Naive thymus-derived CD4-positive, alpha-beta T cell (primary cell): Measurements from ENCODE around the gene TBC1D5. TPM values are rescaled to one million over a fixed set of nuclear protein-coding genes. Genes with fewer than 3 reads are reported as not detected.

ENCODE experiments used
- ATAC-seq: fragments of 150-1000 bp; cut with Tn5 transposase; 2 replicates; pipeline ENCODE4 v1.10.0; 2021; ENCODE audit warnings: mild to moderate bottlenecking, moderate library complexity
- CTCF ChIA-PET: fragments of 350-600 bp; sonication (Branson Sonifier 250); formaldehyde crosslinking; loops from one replicate; lab custom pipeline; 2021; ENCODE audit warnings: antibody characterized with exemption; lab: Charles Lee
- POLR2A ChIA-PET: fragments of 350-600 bp; sonication (Branson Sonifier 250); formaldehyde crosslinking; loops from one replicate; lab custom pipeline; 2021; ENCODE audit warnings: antibody characterized with exemption, inconsistent platforms; lab: Charles Lee
- DNase-seq, 9 donors: peaks; one replicate each; pipeline versions ENCODE4 v3.0.0 to v3.0.0-alpha.2; 2020 to 2022; ENCODE audit warnings: mixed read lengths in 1 of 9
- H3K27ac ChIP-seq: one replicate; pipeline ENCODE4 v1.7.0; 2013; ENCODE audit warnings: mild to moderate bottlenecking, low read depth, low read length, moderate library complexity
- H3K27me3 ChIP-seq, 2 donors: one replicate each; pipeline ENCODE4 v1.7.0; 2013; ENCODE audit warnings: low read length in 2 of 2, mild to moderate bottlenecking in 2 of 2, moderate library complexity in 2 of 2; ENCODE audit not compliant: control insufficient read depth in 2 of 2, insufficient read depth in 2 of 2
- H3K36me3 ChIP-seq, 3 experiments: 1 replicate in 2 of 3; 2 replicates in 1 of 3; pipeline ENCODE4 v1.7.0; 2013; ENCODE audit warnings: low read length in 3 of 3, mild to moderate bottlenecking in 3 of 3, moderate library complexity in 1 of 3; ENCODE audit not compliant: insufficient read depth in 3 of 3, control insufficient read depth in 2 of 3
- H3K4me1 ChIP-seq, 2 donors: one replicate each; pipeline ENCODE4 v1.7.0; 2013; ENCODE audit warnings: low read length in 2 of 2, mild to moderate bottlenecking in 2 of 2, moderate library complexity in 1 of 2; ENCODE audit not compliant: control insufficient read depth in 2 of 2, insufficient read depth in 2 of 2
- H3K4me3 ChIP-seq: 2 replicates; pipeline ENCODE4 v1.7.0; 2013; ENCODE audit warnings: mild to moderate bottlenecking, low read length
- H3K9me3 ChIP-seq, 3 experiments: 1 replicate in 2 of 3; 2 replicates in 1 of 3; pipeline ENCODE4 v1.7.0; 2013; ENCODE audit warnings: low read length in 3 of 3; ENCODE audit not compliant: control insufficient read depth in 2 of 3
- H3K27ac Mint-ChIP-seq, 9 donors: one replicate each; pipeline ENCODE4 v1.8.0; 2020 to 2022; ENCODE audit warnings: mixed read lengths in 9 of 9, mild to moderate bottlenecking in 8 of 9, moderate library complexity in 5 of 9, inconsistent platforms in 2 of 9
- H3K27me3 Mint-ChIP-seq, 5 donors: one replicate each; pipeline ENCODE4 v1.8.0; 2021 to 2022; ENCODE audit warnings: mixed read lengths in 5 of 5, mild to moderate bottlenecking in 1 of 5
- H3K36me3 Mint-ChIP-seq, 5 donors: one replicate each; pipeline ENCODE4 v1.8.0; 2020 to 2022; ENCODE audit warnings: mixed read lengths in 5 of 5, mild to moderate bottlenecking in 3 of 5, inconsistent platforms in 1 of 5
- H3K4me1 Mint-ChIP-seq, 7 donors: one replicate each; pipeline ENCODE4 v1.8.0; 2020 to 2022; ENCODE audit warnings: mixed read lengths in 7 of 7, mild to moderate bottlenecking in 3 of 7, inconsistent platforms in 1 of 7
- H3K4me3 Mint-ChIP-seq, 10 donors: one replicate each; pipeline ENCODE4 v1.8.0; 2020 to 2022; ENCODE audit warnings: mild to moderate bottlenecking in 10 of 10, mixed read lengths in 10 of 10, moderate library complexity in 6 of 10, inconsistent platforms in 2 of 10
- H3K9me3 Mint-ChIP-seq, 11 donors: one replicate each; pipeline ENCODE4 v1.8.0; 2020 to 2022; ENCODE audit warnings: mixed read lengths in 11 of 11, mild to moderate bottlenecking in 4 of 11, inconsistent platforms in 1 of 11, moderate library complexity in 1 of 11
- intact Hi-C, 2 donors: fragments of 100-400 bp; cut with micrococcal nuclease; formaldehyde crosslinking; loops; one replicate each; pipeline ENCODE4 v1.15.1; 2023
- polyA plus RNA-seq, 2 donors: library from polyadenylated mRNA; unstranded; fragments of 300-500 nt; fragmentation: Illumina TruSeq; gene quantifications; one replicate each; pipeline ENCODE4 v1.2.3, GENCODE V29; 2021
- total RNA-seq, 6 experiments: library from RNA in 5 of 6; stranded (reverse) in 5 of 6; gene quantifications; 1 replicate in 5 of 6; 2 replicates in 1 of 6; pipeline ENCODE4 v1.2.3 and lab custom pipeline; 2021 to 2026

TBC1D5 gene
- total and polyA plus RNA-seq, 7 experiments from 2014 or later, result 30.5 to 54.0 (median 37.4) TPM

- H3K9me3 Mint-ChIP-seq, result no peaks in the 10 kb centered on the region
- H3K27ac ChIP-seq, result no peak overlapping the region
- H3K36me3 Mint-ChIP-seq, result peaks cover 4 to 21% (median 9%) of the 10 kb centered on the region in 5 donors
- H3K4me1 ChIP-seq, result peaks cover 0 to 8% of the 10 kb centered on the region in 2 donors
- H3K4me1 Mint-ChIP-seq, result peaks cover 0 to 20% (median 6%) of the 10 kb centered on the region in 7 donors
- H3K9me3 ChIP-seq, result no peaks in the 10 kb centered on the region
- H3K27me3 ChIP-seq, result no peaks in the 10 kb centered on the region
- peak; percentile 18 for ATAC-seq
- intact Hi-C loops, result no loop called here
- H3K4me3 ChIP-seq, result no peak overlapping the region
- ChIA-PET CTCF (no interaction called here), POLR2A (no interaction called here)
- H3K4me3 Mint-ChIP-seq, result peak overlapping the region in 2 of 10 donors; percentile 1 to 4
- H3K27me3 Mint-ChIP-seq, result no peaks in the 10 kb centered on the region
- no peak for DNase-seq
- H3K27ac Mint-ChIP-seq, result peak overlapping the region in 2 of 9 donors; percentile 46 to 59
- H3K36me3 ChIP-seq, result no peaks in the 10 kb centered on the region
Observed at GRCh38 chr3:17190353-17191078, 551.9 kb downstream of the TBC1D5 start.

- no peak overlapping the region for H3K27ac ChIP-seq
- no peak for DNase-seq
- CTCF ChIA-PET, result no interaction called here
- no peak for ATAC-seq
- Mint-ChIP-seq H3K27me3 (no peaks in the 10 kb centered on the region), H3K36me3 (peaks cover 4 to 34% (median 18%) of the 10 kb centered on the region in 5 donors), H3K27ac (no peak overlapping the region), H3K9me3 (no peaks in the 10 kb centered on the region), H3K4me1 (peaks cover 0 to 26% (median 6%) of the 10 kb centered on the region in 7 donors), H3K4me3 (no peak overlapping the region)
- H3K36me3 ChIP-seq, result no peaks in the 10 kb centered on the region
- no peaks in the 10 kb centered on the region for H3K27me3 ChIP-seq
- POLR2A ChIA-PET, result no interaction called here
- H3K4me3 ChIP-seq, result no peak overlapping the region
- no peaks in the 10 kb centered on the region for H3K9me3 ChIP-seq
- H3K4me1 ChIP-seq, result peaks cover 0 to 8% of the 10 kb centered on the region in 2 donors
- intact Hi-C loops, result no loop called here
Observed at GRCh38 chr3:17188378-17188777, 554.1 kb downstream of the TBC1D5 start.

- DNase-seq, result no peak
- H3K4me3 ChIP-seq, result no peak overlapping the region
- ChIA-PET POLR2A (no interaction called here), CTCF (no interaction called here)
- H3K36me3 Mint-ChIP-seq, result peaks cover 4 to 41% (median 22%) of the 10 kb centered on the region in 5 donors
- peaks cover 0 to 31% (median 10%) of the 10 kb centered on the region in 7 donors for H3K4me1 Mint-ChIP-seq
- no peaks in the 10 kb centered on the region for H3K27me3 ChIP-seq
- H3K4me3 Mint-ChIP-seq, result no peak overlapping the region
- intact Hi-C loops, result no loop called here
- H3K27ac ChIP-seq, result no peak overlapping the region
- H3K27ac Mint-ChIP-seq, result no peak overlapping the region
- no peaks in the 10 kb centered on the region for H3K27me3 Mint-ChIP-seq
- H3K4me1 ChIP-seq, result peaks cover 0 to 8% of the 10 kb centered on the region in 2 donors
- no peak for ATAC-seq
- no peaks in the 10 kb centered on the region for H3K9me3 Mint-ChIP-seq
- no peaks in the 10 kb centered on the region for H3K36me3 ChIP-seq
- no peaks in the 10 kb centered on the region for H3K9me3 ChIP-seq
Observed at GRCh38 chr3:17187589-17188184, 554.7 kb downstream of the TBC1D5 start.

- Histone ChIP-seq H3K27me3 (no peaks in the 10 kb centered on the region), H3K4me3 (no peak overlapping the region), H3K4me1 (peaks cover 0 to 21% of the 10 kb centered on the region in 2 donors), H3K9me3 (no peaks in the 10 kb centered on the region), H3K27ac (no peak overlapping the region), H3K36me3 (no peaks in the 10 kb centered on the region)
- peaks cover 0 to 3% (median 0%) of the 10 kb centered on the region in 5 donors for H3K27me3 Mint-ChIP-seq
- no peak overlapping the region for H3K27ac Mint-ChIP-seq
- ChIA-PET POLR2A (no interaction called here), CTCF (no interaction called here)
- no peak overlapping the region for H3K4me3 Mint-ChIP-seq
- intact Hi-C loops, result loop anchor here in 1 of 2 donors (2.0 kb wide), 1 partner anchor 33 kb away; no protein-coding TSS in a partner anchor
- H3K36me3 Mint-ChIP-seq, result peaks cover 0 to 43% (median 25%) of the 10 kb centered on the region in 5 donors
- H3K4me1 Mint-ChIP-seq, result peaks cover 0 to 36% (median 13%) of the 10 kb centered on the region in 7 donors
- peaks cover 0 to 2% (median 0%) of the 10 kb centered on the region in 11 donors for H3K9me3 Mint-ChIP-seq
- DNase-seq, result no peak
- no peak for ATAC-seq
Observed at GRCh38 chr3:17183951-17184550, 558.4 kb downstream of the TBC1D5 start.

- ChIA-PET POLR2A (no interaction called here), CTCF (no interaction called here)
- H3K4me3 Mint-ChIP-seq, result peak overlapping the region in 2 of 10 donors; percentile 12 to 76
Observed at GRCh38 chr3:17182166-17182565, 560.3 kb downstream of the TBC1D5 start.

GRCh38 chr3:17181413-17181907 lies 561.0 kb downstream of the TBC1D5 start:
- ATAC-seq (no peak), DNase-seq (no peak)
- peaks cover 0 to 21% of the 10 kb centered on the region in 2 donors for H3K4me1 ChIP-seq
- Mint-ChIP-seq H3K27ac (peak overlapping the region in 1 of 9 donors; percentile 3), H3K4me1 (peaks cover 0 to 36% (median 13%) of the 10 kb centered on the region in 7 donors), H3K4me3 (peak overlapping the region in 1 of 10 donors; percentile 35), H3K36me3 (peaks cover 0 to 47% (median 31%) of the 10 kb centered on the region in 5 donors), H3K27me3 (peaks cover 0 to 3% (median 0%) of the 10 kb centered on the region in 5 donors), H3K9me3 (peaks cover 0 to 2% (median 0%) of the 10 kb centered on the region in 11 donors)
- no peak overlapping the region for H3K4me3 ChIP-seq
- no peaks in the 10 kb centered on the region for H3K36me3 ChIP-seq
- no peaks in the 10 kb centered on the region for H3K9me3 ChIP-seq
- no peaks in the 10 kb centered on the region for H3K27me3 ChIP-seq
- ChIA-PET CTCF (no interaction called here), POLR2A (no interaction called here)
- H3K27ac ChIP-seq, result no peak overlapping the region
- intact Hi-C loops, result no loop called here

More at GRCh38 chr3:17182166-17182565, 560.3 kb downstream of the TBC1D5 start:
- Histone ChIP-seq H3K27me3 (no peaks in the 10 kb centered on the region), H3K4me1 (peaks cover 0 to 21% of the 10 kb centered on the region in 2 donors), H3K36me3 (no peaks in the 10 kb centered on the region), H3K4me3 (no peak overlapping the region), H3K9me3 (no peaks in the 10 kb centered on the region), H3K27ac (no peak overlapping the region)
- DNase-seq (no peak), ATAC-seq (no peak)
- Mint-ChIP-seq H3K27me3 (peaks cover 0 to 3% (median 0%) of the 10 kb centered on the region in 5 donors), H3K9me3 (peaks cover 0 to 2% (median 0%) of the 10 kb centered on the region in 11 donors), H3K27ac (peak overlapping the region in 2 of 9 donors; percentile 20 to 50), H3K4me1 (peaks cover 0 to 36% (median 13%) of the 10 kb centered on the region in 7 donors), H3K36me3 (peaks cover 0 to 47% (median 28%) of the 10 kb centered on the region in 5 donors)
- intact Hi-C loops, result loop anchor here in 1 of 2 donors (2.0 kb wide), 1 partner anchor 31 kb away; no protein-coding TSS in a partner anchor
